Spleen (tissue), 11 donors: ENCODE results near the gene AKR1C1. TPM values are rescaled to one million over a fixed set of nuclear protein-coding genes. Genes with fewer than 3 reads are reported as not detected.
A peak's percentile ranks its signal among the peaks of the same experiment; 100 is the strongest.
"Not testable (repeated sequence)": the region's sequence is repeated elsewhere in the genome, so short reads cannot be mapped to it uniquely, and the experiment has no call there.

Experiments used
- DNase-seq: peaks from one replicate; pipeline ENCODE4 v3.0.0-alpha.2; 2020
- H3K27ac ChIP-seq, 8 donors: fragments of 200-600 bp; sonication (generic) in 7 of 8; 1 replicate in 4 of 8; 2 replicates in 4 of 8; pipeline versions ENCODE4 v1.5.0 to v1.8.0; 2016 to 2021; ENCODE audit warnings: inconsistent platforms in 4 of 8, mild to moderate bottlenecking in 4 of 8, moderate library complexity in 1 of 8
- H3K27me3 ChIP-seq, 7 donors: fragments of 200-600 bp; sonication (generic) in 6 of 7; replicated peaks in 1 of 7; 1 replicate in 4 of 7; 2 replicates in 3 of 7; pipeline versions ENCODE4 v1.5.0 to v1.8.0; 2016 to 2021; ENCODE audit warnings: inconsistent platforms in 3 of 7, mild to moderate bottlenecking in 1 of 7
- H3K36me3 ChIP-seq, 6 donors: fragments of 200-600 bp; sonication (generic) in 5 of 6; 1 replicate in 4 of 6; 2 replicates in 2 of 6; pipeline versions ENCODE4 v1.5.0 to v1.8.0; 2016 to 2021; ENCODE audit warnings: inconsistent platforms in 2 of 6
- H3K4me1 ChIP-seq, 6 donors: fragments of 200-600 bp; sonication (generic) in 5 of 6; 1 replicate in 3 of 6; 2 replicates in 3 of 6; pipeline versions ENCODE4 v1.5.0 to v1.8.0; 2016 to 2021; ENCODE audit warnings: inconsistent platforms in 3 of 6
- H3K4me3 ChIP-seq, 8 donors: fragments of 200-600 bp; sonication (generic) in 7 of 8; 1 replicate in 4 of 8; 2 replicates in 4 of 8; pipeline versions ENCODE4 v1.5.0 to v1.8.0; 2016 to 2021; ENCODE audit warnings: inconsistent platforms in 4 of 8, mild to moderate bottlenecking in 4 of 8, moderate library complexity in 2 of 8
- H3K9me3 ChIP-seq, 8 donors: fragments of 200-600 bp; sonication (generic) in 7 of 8; 1 replicate in 4 of 8; 2 replicates in 4 of 8; pipeline versions ENCODE4 v1.5.0 to v1.8.0; 2016 to 2021; ENCODE audit warnings: inconsistent platforms in 4 of 8
- CTCF ChIP-seq, 11 experiments: fragments of 200-600 bp in 7 of 11; fragments of 450-650 bp in 4 of 11; sonication (generic) in 4 of 11; IDR thresholded peaks in 8 of 11; conservative IDR thresholded peaks in 3 of 11; 1 replicate in 7 of 11; 2 replicates in 4 of 11; pipeline versions ENCODE4 v1.4.0 to v1.8.0; 2016 to 2021; ENCODE audit warnings: antibody characterized with exemption in 11 of 11, inconsistent platforms in 4 of 11, mild to moderate bottlenecking in 1 of 11
- POLR2A ChIP-seq, 3 donors: fragments of 450-650 bp; IDR thresholded peaks; one replicate each; pipeline ENCODE4 v1.5.1; 2017; ENCODE audit warnings: antibody characterized with exemption in 3 of 3, mild to moderate bottlenecking in 1 of 3
- POLR2AphosphoS5 ChIP-seq, 3 donors: sonication (generic); formaldehyde crosslinking; IDR thresholded peaks; one replicate each; pipeline ENCODE4 v1.5.1; 2017; ENCODE audit warnings: antibody characterized with exemption in 3 of 3
- WGBS, 5 donors: extraction: QIAGEN DNeasy Blood & Tissue Kit in 3 of 5; methylation state at CpG; one replicate each; pipeline versions ENCODE4 v1.1.5 to v1.1.7; 2013 to 2018; 5-methylcytosine and 5-hydroxymethylcytosine counted together
- intact Hi-C: fragments of 100-400 bp; cut with DNase I; formaldehyde crosslinking; loops from one replicate; pipeline ENCODE4 v1.15.0; 2023; ENCODE audit warnings: low total_unique reads
- polyA plus RNA-seq, 3 donors: library from polyadenylated mRNA; stranded (reverse); fragments of 200-250 nt; gene quantifications; one replicate each; pipeline ENCODE4 v1.2.1, GENCODE V29; 2013
- total RNA-seq, 7 donors: library from RNA; depleted of rRNA in 3 of 7; stranded (reverse); fragments of >200 nt in 3 of 7; fragmentation: NEBNext Ultra II Directional in 4 of 7; extraction: Animal tissue kit (Norgen Biotek cat#: 25700) in 4 of 7; gene quantifications; one replicate each; pipeline versions ENCODE4 v1.1.0 to v1.2.1, GENCODE V29; 2016 to 2021
- donor health status: healthy with polysubstance abuse.
- donor health status: DM: no; HTN: no; CAD: no; lungs with moderate emphysema.
- donor health status: DM: no; HTN: no; CAD: no.
- donor health status: Bipolar disorder and iron deficiency.
- donor health status: healthy.
- donor health status: DM: no; HTN: no; CAD: no.
- donor health status: DM: yes; HTN: yes; CAD: no.

Gene AKR1C1
- total and polyA plus RNA-seq, 10 donors = 1.3 to 13.5 (median 2.6) TPM

GRCh38 chr10:4982764-4983226 lies 19.6 kb downstream of the AKR1C1 start:
- H3K9me3 ChIP-seq = no peaks in the 10 kb centered on the region
- no peak for TF ChIP-seq POLR2AphosphoS5 (IDR thresholded peaks at IDR 0.05)
- TF ChIP-seq CTCF (IDR thresholded peaks at IDR 0.05 in 8 of 11, conservative IDR thresholded peaks at IDR 0.05 in 3 of 11) = no peak
- TF ChIP-seq POLR2A (IDR thresholded peaks at IDR 0.05) = no peak
- H3K36me3 ChIP-seq = no peaks in the 10 kb centered on the region
- WGBS, 5 donors = 85 to 96% (median 95%) methylated on average over 8 to 9 of the region's 9 CpGs
- DNase-seq = no peak
- H3K27me3 ChIP-seq = no peaks in the 10 kb centered on the region
- H3K4me1 ChIP-seq = no peaks in the 10 kb centered on the region
- H3K27ac ChIP-seq = no peak overlapping the region
- H3K4me3 ChIP-seq = no peak overlapping the region
- intact Hi-C loops = no loop called here

GRCh38 chr10:4983615-4984216 lies 20.5 kb downstream of the AKR1C1 start:
- intact Hi-C loops = no loop called here
- no peaks in the 10 kb centered on the region for H3K27me3 ChIP-seq

GRCh38 chr10:4984223-4984622 lies 21.0 kb downstream of the AKR1C1 start:
- no peaks in the 10 kb centered on the region for H3K27me3 ChIP-seq
- intact Hi-C loops = no loop called here
- DNase-seq = peak; percentile 62
- no peak for TF ChIP-seq POLR2A (IDR thresholded peaks at IDR 0.05)
- no peak for TF ChIP-seq POLR2AphosphoS5 (IDR thresholded peaks at IDR 0.05)
- no peak for TF ChIP-seq CTCF (IDR thresholded peaks at IDR 0.05 in 8 of 11, conservative IDR thresholded peaks at IDR 0.05 in 3 of 11)
- no peaks in the 10 kb centered on the region for H3K36me3 ChIP-seq
- H3K27ac ChIP-seq = no peak overlapping the region
- H3K4me1 ChIP-seq = no peaks in the 10 kb centered on the region
- 88 to 95% (median 94%) methylated on average over 10 of the region's 10 CpGs for WGBS, 5 donors
- H3K4me3 ChIP-seq = no peak overlapping the region
- H3K9me3 ChIP-seq = no peaks in the 10 kb centered on the region

More at GRCh38 chr10:4983615-4984216, 20.5 kb downstream of the AKR1C1 start:
- TF ChIP-seq CTCF (IDR thresholded peaks at IDR 0.05 in 8 of 11, conservative IDR thresholded peaks at IDR 0.05 in 3 of 11) (no peak), POLR2AphosphoS5 (IDR thresholded peaks at IDR 0.05) (no peak), POLR2A (IDR thresholded peaks at IDR 0.05) (no peak)
- whole genome bisulfite sequencing, 5 donors = 92 to 98% (median 93%) methylated on average over 5 of the region's 5 CpGs
- no peak for DNase-seq
- no peaks in the 10 kb centered on the region for H3K4me1 ChIP-seq
- H3K27ac ChIP-seq = no peak overlapping the region
- no peaks in the 10 kb centered on the region for H3K36me3 ChIP-seq
- H3K9me3 ChIP-seq = no peaks in the 10 kb centered on the region
- no peak overlapping the region for H3K4me3 ChIP-seq

- H3K27me3 ChIP-seq = no peaks in the 10 kb centered on the region
- H3K36me3 ChIP-seq = no peaks in the 10 kb centered on the region
- intact Hi-C loops = no loop called here
- WGBS, 5 donors = 69 to 82% (median 78%) methylated on average over 7 of the region's 7 CpGs
- H3K4me3 ChIP-seq = no peak overlapping the region
- no peak overlapping the region for H3K27ac ChIP-seq
- H3K9me3 ChIP-seq = no peaks in the 10 kb centered on the region
- TF ChIP-seq POLR2A (IDR thresholded peaks at IDR 0.05) (no peak), POLR2AphosphoS5 (IDR thresholded peaks at IDR 0.05) (no peak), CTCF (IDR thresholded peaks at IDR 0.05 in 8 of 11, conservative IDR thresholded peaks at IDR 0.05 in 3 of 11) (no peak)
- H3K4me1 ChIP-seq = no peaks in the 10 kb centered on the region
- DNase-seq = no peak
These were observed 21.9 kb downstream of the AKR1C1 start for GRCh38 chr10:4984971-4985594.

GRCh38 chr10:4988000-4988641 lies 24.9 kb downstream of the AKR1C1 start:
- H3K27me3 ChIP-seq, H3K36me3 ChIP-seq, H3K4me1 ChIP-seq, H3K4me3 ChIP-seq, H3K9me3 ChIP-seq, H3K27ac ChIP-seq, intact Hi-C loops, DNase-seq: not testable (repeated sequence)
- WGBS, 5 donors = 83 to 96% (median 89%) methylated on average over 6 of the region's 6 CpGs
